Loucy (cell line): ENCODE results near the gene OR1E2.

Source experiments
- H2AFZ ChIP-seq: fragments of 200-600 bp; sonication (generic); 2 replicates; pipeline ENCODE4 v1.6.0; 2016; ENCODE audit warnings: antibody characterized with exemption, mild to moderate bottlenecking, low read length, moderate library complexity
- H3F3A ChIP-seq: fragments of 200-600 bp; 2 replicates; pipeline ENCODE4 v1.6.0; 2016; ENCODE audit warnings: antibody characterized with exemption, low read depth, mild to moderate bottlenecking
- H3K27me3 ChIP-seq: fragments of 200-600 bp; sonication (generic); 2 replicates; pipeline ENCODE4 v1.6.1; 2014; ENCODE audit warnings: low read length, mild to moderate bottlenecking; ENCODE audit not compliant: insufficient read depth, poor library complexity, severe bottlenecking
- H3K36me3 ChIP-seq: fragments of 200-600 bp; sonication (generic); 2 replicates; pipeline ENCODE4 v1.6.1; 2016; ENCODE audit warnings: low read length; ENCODE audit not compliant: insufficient read depth
- H3K4me1 ChIP-seq: fragments of 200-600 bp; sonication (generic); 2 replicates; pipeline ENCODE4 v1.5.1; 2014; ENCODE audit warnings: low read length, mild to moderate bottlenecking; ENCODE audit not compliant: insufficient read depth, poor library complexity, severe bottlenecking
- H3K4me2 ChIP-seq: fragments of 200-600 bp; sonication (generic); 2 replicates; pipeline ENCODE4 v1.6.0; 2014; ENCODE audit warnings: antibody characterized with exemption, low read length, low read depth, mild to moderate bottlenecking; ENCODE audit not compliant: poor library complexity, severe bottlenecking
- H3K4me3 ChIP-seq: fragments of 200-600 bp; sonication (generic); 2 replicates; pipeline ENCODE4 v1.5.1; 2014; ENCODE audit warnings: low read length, mild to moderate bottlenecking, mixed read lengths; ENCODE audit not compliant: poor library complexity, severe bottlenecking
- H3K79me2 ChIP-seq: fragments of 200-600 bp; sonication (generic); 2 replicates; pipeline ENCODE4 v1.6.1; 2014; ENCODE audit warnings: low read length; ENCODE audit not compliant: insufficient read depth
- H3K9ac ChIP-seq: fragments of 200-600 bp; sonication (generic); 2 replicates; pipeline ENCODE4 v1.6.0; 2014; ENCODE audit warnings: mild to moderate bottlenecking, low read depth, low read length, moderate library complexity; ENCODE audit not compliant: poor library complexity, severe bottlenecking
- H3K9me2 ChIP-seq: fragments of 200-600 bp; sonication (generic); replicated peaks from 2 replicates; pipeline ENCODE4 v1.6.1; 2016; ENCODE audit warnings: low read depth, low read length, mixed read lengths
- H3K9me3 ChIP-seq: fragments of 200-600 bp; sonication (generic); 2 replicates; pipeline ENCODE4 v1.6.1; 2014; ENCODE audit warnings: mild to moderate bottlenecking, antibody characterized with exemption, low read length, low read depth; ENCODE audit not compliant: insufficient read depth
- H4K20me1 ChIP-seq: fragments of 200-600 bp; sonication (generic); 2 replicates; pipeline ENCODE4 v1.6.0; 2014; ENCODE audit warnings: antibody characterized with exemption, low read length, mild to moderate bottlenecking; ENCODE audit not compliant: insufficient read depth, poor library complexity, severe bottlenecking
- EZH2phosphoT487 ChIP-seq: fragments of 200-600 bp; IDR thresholded peaks from 2 replicates; pipeline ENCODE4 v1.6.1; 2018; ENCODE audit warnings: antibody characterized with exemption, mild to moderate bottlenecking, moderate library complexity, borderline replicate concordance
- TF ChIP-seq, protein P1 (sequence below): fragments of 200-600 bp; sonication (generic); conservative IDR thresholded peaks from 2 replicates; pipeline ENCODE4 v1.5.1; 2014; ENCODE audit warnings: mild to moderate bottlenecking, antibody characterized with exemption, low read length

Gene OR1E2

DNA sequence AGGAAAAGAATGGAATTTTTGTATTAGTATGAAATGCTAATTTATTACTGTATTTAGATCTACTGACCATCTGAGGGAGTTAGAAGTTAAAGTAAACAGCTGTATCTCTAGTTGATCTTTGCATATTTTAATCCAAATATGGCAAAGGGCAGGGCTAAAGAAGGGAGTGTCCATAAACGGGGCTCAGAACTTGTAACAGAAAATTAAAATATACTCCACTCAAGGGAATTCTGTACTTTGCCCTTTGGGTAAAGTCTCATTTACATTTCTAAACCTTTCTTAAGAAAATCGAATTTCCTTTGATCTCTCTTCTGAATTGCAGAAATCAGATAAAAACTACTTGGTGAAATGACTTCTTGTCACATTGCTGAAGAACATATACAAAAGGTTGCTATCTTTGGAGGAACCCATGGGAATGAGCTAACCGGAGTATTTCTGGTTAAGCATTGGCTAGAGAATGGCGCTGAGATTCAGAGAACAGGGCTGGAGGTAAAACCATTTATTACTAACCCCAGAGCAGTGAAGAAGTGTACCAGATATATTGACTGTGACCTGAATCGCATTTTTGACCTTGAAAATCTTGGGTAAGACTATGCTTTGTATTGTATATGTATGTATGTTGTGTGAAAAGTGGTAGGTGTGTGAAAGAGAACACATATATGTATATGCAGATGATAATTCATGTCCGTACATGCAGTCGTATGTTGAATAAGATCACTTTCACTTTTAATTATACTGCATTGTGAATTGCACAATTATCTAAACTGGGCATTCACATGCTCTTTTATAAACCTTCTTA is 42.4 kb upstream of the OR1E2 start, which contains the start of gene ASPA:
Gene ASPA, plus strand, starts transcription at position 186 of the 799 bp plus-strand sequence. Its CDS starts 163 bp downstream, at position 349.
- H3K9me3 ChIP-seq: no peaks in the 10 kb centered on the region
- no peak for TF ChIP-seq EZH2phosphoT487
- TF ChIP-seq, protein P1, sequence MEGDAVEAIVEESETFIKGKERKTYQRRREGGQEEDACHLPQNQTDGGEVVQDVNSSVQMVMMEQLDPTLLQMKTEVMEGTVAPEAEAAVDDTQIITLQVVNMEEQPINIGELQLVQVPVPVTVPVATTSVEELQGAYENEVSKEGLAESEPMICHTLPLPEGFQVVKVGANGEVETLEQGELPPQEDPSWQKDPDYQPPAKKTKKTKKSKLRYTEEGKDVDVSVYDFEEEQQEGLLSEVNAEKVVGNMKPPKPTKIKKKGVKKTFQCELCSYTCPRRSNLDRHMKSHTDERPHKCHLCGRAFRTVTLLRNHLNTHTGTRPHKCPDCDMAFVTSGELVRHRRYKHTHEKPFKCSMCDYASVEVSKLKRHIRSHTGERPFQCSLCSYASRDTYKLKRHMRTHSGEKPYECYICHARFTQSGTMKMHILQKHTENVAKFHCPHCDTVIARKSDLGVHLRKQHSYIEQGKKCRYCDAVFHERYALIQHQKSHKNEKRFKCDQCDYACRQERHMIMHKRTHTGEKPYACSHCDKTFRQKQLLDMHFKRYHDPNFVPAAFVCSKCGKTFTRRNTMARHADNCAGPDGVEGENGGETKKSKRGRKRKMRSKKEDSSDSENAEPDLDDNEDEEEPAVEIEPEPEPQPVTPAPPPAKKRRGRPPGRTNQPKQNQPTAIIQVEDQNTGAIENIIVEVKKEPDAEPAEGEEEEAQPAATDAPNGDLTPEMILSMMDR: no peak
- no peaks in the 10 kb centered on the region for H3K79me2 ChIP-seq
- peak within 1 kb of the TSS; percentile 68 for H3K4me2 ChIP-seq
- H3K4me3 ChIP-seq: peak within 1 kb of the TSS; percentile 68
- peaks cover 4% of the 10 kb centered on the region for H3K4me1 ChIP-seq
- peak within 1 kb of the TSS; percentile 50 for H3K9ac ChIP-seq
- H4K20me1 ChIP-seq: no peaks in the 10 kb centered on the region
- no peaks in the 10 kb centered on the region for H3F3A ChIP-seq
- no peaks in the 10 kb centered on the region for H3K9me2 ChIP-seq
- no peaks in the 10 kb centered on the region for H3K27me3 ChIP-seq
- no peaks in the 10 kb centered on the region for H3K36me3 ChIP-seq
- peak within 1 kb of the TSS; percentile 66 for H2AFZ ChIP-seq

DNA sequence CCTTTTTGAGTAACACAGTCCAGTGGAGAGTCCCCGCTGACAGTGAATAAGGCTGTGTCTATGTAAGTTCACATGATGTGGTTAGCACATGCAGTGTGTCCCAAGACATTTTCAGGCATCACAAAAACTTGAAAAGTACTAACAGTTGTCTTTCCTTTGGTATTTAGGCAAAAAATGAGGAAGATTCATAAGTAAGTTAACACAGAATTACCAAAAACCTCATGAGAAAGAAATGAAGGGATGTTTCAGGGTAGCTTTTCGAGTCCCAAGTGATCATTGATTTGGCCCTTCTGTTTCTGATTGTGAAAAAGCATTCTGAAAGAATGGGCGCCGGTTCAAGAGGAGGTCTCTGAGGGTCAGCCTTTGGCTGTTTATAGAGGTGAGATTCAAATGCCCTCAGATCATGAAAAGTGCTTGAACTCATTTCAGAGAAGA is 41.6 kb upstream of the OR1E2 start:
- Histone ChIP-seq H2AFZ (no peak overlapping the region), H3K9me3 (no peaks in the 10 kb centered on the region), H3K9me2 (no peaks in the 10 kb centered on the region), H3K4me1 (peaks cover 4% of the 10 kb centered on the region), H4K20me1 (no peaks in the 10 kb centered on the region), H3K4me2 (no peak overlapping the region), H3K36me3 (no peaks in the 10 kb centered on the region), H3K79me2 (no peaks in the 10 kb centered on the region), H3F3A (no peaks in the 10 kb centered on the region), H3K27me3 (no peaks in the 10 kb centered on the region), H3K4me3 (no peak overlapping the region), H3K9ac (no peak overlapping the region)
- no peak for TF ChIP-seq EZH2phosphoT487
- TF ChIP-seq, protein P1: no peak

DNA sequence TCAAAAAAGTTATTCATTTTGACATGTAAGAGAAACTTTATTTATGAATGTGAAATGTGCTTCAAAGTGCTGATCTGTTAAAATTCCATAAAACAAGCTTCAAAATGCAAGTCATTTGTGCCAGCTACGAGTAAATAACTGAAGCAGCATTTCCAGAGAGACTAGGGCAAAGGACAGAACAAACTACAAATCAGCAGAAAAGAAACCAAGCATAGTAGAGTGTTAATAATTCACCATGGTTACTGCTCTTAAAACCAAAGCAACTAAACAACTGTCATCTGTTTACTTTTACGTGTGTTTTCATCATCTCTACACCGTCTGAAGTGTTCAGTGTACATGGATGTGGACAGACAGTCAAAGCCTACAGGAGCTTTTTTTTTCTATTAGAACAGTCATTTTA is 40.6 kb upstream of the OR1E2 start:
- Histone ChIP-seq H3K9ac (no peak overlapping the region), H3K36me3 (no peaks in the 10 kb centered on the region), H3K4me1 (peaks cover 4% of the 10 kb centered on the region), H2AFZ (no peak overlapping the region), H3K79me2 (no peaks in the 10 kb centered on the region), H3K4me2 (no peak overlapping the region), H3K4me3 (no peak overlapping the region), H3K9me3 (no peaks in the 10 kb centered on the region), H3F3A (no peaks in the 10 kb centered on the region), H4K20me1 (no peaks in the 10 kb centered on the region), H3K27me3 (no peaks in the 10 kb centered on the region), H3K9me2 (no peaks in the 10 kb centered on the region)
- TF ChIP-seq, protein P1: no peak
- no peak for TF ChIP-seq EZH2phosphoT487
